NCI-H2029 (cell line): Measurements from ENCODE around the gene LILRA5.
"Not testable (repeated sequence)": the region's sequence is repeated elsewhere in the genome, so short reads cannot be mapped to it uniquely, and the experiment has no call there.

Experiments used
- DNase-seq: peaks from one replicate; lab custom pipeline; 2025; lab: John Stamatoyannopoulos, UW

LILRA5 gene

DNA sequence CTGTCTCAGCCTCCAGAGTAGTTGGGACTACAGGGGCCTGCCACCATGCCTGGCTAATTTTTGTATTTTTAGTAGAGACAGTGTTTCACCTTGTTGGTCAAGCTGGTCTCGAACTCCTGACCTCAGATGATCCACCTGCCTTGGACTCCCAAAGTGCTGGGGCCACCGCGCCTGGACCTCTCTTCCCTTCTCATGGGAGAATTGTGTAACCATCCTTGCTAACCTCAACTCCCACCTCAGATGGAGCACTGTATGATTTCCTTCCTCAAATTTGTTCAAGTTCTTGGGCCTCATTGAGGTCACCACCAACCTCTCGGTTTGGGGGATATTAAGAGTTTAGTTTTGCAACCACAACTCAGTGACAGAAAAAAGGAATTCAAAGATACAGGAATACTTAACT lies 10.7 kb downstream of the LILRA5 start:
- DNase-seq: no peak

DNA sequence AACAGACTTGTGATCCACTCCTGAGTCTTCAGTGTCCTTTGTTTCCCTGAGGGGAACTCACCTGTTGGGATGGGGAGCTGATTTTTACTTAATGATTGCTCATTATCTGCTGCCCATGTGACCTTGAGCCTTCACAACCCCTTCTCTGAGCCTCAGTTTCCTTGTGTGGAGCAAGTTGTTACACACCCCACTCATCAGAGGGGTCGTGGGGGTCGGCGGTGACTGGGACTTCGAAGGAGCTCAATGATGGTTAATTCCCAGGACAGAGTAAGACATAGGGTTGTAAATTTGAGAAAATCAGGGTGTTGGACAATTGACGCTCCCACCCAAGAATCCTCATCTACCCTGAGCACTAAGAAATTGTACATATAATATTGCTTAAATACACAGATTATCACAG lies 13.5 kb downstream of the LILRA5 start:
- DNase-seq: no peak

- no peak for DNase-seq
These were observed 13.9 kb downstream of the LILRA5 start for GRCh38 chr19:54299126-54299498.

DNA sequence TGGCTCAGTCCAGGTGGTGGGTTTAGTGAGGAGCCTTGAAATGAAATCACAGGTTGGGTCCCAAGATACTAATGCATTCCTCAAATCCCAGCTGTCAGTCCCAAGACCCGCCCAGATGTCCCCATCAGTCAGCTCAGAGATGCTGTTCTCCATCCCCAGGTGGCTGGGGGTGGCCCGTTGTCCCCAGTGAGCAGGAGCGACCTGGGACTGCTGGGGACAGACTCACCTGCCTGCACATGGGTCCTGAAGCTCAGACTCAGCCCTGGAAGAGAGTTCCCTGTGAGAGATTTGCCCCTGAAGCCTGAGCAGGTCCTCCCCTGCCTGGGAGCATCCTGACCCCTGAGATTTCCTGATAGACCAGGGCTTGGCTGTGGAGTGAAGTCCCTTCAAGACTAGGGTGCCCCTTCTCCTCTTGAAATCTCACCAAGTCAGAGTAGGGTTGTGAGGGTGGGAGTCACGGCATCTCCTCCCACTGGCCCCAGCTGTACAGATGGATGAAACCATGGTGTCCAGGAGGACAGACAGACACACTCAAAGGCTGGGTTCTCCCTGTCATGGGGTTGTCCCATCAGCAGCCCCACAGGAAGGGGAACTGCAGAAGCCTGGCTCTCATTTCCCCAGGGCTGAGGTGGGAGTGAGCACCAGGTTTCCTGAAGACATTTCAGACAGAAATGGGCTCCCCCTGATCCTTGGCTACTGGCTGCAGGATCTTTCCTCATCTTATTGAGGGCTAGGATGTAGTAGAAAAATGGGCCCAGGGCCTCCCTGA lies 14.4 kb downstream of the LILRA5 start:
- no peak for DNase-seq

DNA sequence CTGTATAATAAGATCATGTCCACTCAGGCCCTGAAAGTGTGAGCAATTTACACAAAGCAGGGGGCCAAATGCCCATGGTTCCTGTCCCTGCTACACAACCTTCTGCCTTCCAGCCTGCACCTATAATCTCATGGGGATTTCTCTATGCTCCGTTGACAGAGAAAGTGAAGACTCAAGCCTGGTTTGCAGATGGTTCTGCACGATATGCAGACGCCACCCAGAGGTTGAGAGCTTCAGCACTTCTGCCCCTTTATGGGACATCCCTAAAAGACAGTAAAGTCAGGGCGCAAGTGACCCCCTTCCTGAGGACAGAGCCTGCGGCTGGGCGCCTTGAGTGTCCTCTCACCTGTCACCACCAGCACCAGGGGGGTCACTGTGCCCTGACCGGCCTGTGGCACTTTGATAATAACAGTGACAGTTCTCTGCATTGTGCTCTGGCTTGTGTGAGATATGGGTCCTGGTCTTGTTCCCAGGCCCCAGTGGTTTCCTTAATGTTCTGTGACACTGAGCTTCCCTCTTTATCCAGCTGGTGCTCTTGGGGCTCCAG lies 15.1 kb downstream of the LILRA5 start:
- no peak for DNase-seq

- DNase-seq: no peak
These were observed 18.4 kb downstream of the LILRA5 start for GRCh38 chr19:54294539-54294938.

DNA sequence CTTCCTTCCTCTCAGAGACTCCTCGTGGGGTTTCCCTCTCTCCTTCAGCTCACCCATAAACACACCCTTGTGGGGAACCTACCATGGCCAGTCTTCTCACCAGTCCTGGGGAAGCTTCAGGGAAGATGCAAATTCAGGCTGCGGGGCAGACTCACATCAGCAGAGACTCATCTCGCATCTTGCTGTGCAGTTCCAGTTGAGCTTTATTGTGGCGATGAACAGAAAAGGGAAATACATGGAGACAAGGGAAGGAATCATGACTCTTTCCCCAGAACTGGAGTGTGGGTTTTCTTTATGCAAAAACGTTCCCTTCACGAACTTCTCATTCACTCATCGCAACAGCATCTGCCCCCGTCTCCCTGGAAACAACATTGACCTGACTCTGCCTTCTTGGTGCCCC lies 23.8 kb downstream of the LILRA5 start:
- DNase-seq: not testable (repeated sequence)

GRCh38 chr19:54287456-54287855 lies 25.5 kb downstream of the LILRA5 start:
- no peak for DNase-seq

DNA sequence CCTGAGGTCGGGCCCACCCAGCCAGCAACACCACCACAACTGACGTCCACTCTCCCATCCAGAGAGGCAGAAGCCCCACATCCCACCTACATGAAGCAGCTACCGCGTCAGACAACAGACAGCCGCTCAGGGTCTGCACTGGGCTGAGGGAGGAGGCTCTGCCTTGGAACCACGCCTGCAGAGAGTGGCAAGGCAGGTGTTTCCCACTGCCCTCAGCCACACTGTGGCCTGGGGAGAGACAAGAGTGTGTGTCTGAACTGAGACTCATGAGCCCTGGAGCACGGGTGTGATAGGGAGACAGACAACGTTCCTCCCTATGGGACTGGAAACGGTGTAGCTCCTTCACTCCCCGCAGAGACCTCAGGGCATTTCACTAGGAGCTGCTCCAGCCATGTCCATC lies 26.7 kb downstream of the LILRA5 start:
- not testable (repeated sequence) for DNase-seq

- DNase-seq: not testable (repeated sequence)
These were observed 27.4 kb downstream of the LILRA5 start for GRCh38 chr19:54285427-54286056.

- no peak for DNase-seq
These were observed 30.1 kb downstream of the LILRA5 start for GRCh38 chr19:54282686-54283470.

DNA sequence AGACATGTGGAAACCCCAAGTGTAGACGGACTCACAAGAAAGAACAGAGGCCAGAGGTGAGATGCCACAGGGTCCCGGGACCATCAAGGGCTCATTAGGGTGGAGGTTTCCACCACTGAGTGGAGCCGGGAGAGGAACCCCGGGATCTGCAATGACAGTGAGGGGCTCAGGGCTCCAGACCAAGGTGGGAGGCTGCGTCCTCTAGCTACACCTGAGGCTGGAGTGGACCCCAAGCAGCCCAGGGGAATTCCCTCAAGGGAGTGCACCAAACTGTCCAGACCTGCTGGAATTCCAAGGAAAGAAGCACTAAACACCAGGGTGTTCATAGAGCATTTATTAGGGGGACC lies 31.3 kb downstream of the LILRA5 start:
- DNase-seq: not testable (repeated sequence)

- no peak for DNase-seq
These were observed 31.8 kb downstream of the LILRA5 start, which contains the start of gene LILRB2 for GRCh38 chr19:54281007-54281728. Gene LILRB2 (minus strand): TSS chr19:54281110. CDS start chr19:54280496, 614 bp downstream.

GRCh38 chr19:54280441-54280840 lies 32.5 kb downstream of the LILRA5 start:
- not testable (repeated sequence) for DNase-seq

GRCh38 chr19:54280025-54280424 lies 32.9 kb downstream of the LILRA5 start:
- DNase-seq: not testable (repeated sequence)

GRCh38 chr19:54279406-54279962 lies 33.5 kb downstream of the LILRA5 start:
- DNase-seq: no peak

- not testable (repeated sequence) for DNase-seq
These were observed 34.3 kb downstream of the LILRA5 start for GRCh38 chr19:54278571-54279195.

GRCh38 chr19:54278056-54278455 lies 34.9 kb downstream of the LILRA5 start:
- DNase-seq: not testable (repeated sequence)

DNA sequence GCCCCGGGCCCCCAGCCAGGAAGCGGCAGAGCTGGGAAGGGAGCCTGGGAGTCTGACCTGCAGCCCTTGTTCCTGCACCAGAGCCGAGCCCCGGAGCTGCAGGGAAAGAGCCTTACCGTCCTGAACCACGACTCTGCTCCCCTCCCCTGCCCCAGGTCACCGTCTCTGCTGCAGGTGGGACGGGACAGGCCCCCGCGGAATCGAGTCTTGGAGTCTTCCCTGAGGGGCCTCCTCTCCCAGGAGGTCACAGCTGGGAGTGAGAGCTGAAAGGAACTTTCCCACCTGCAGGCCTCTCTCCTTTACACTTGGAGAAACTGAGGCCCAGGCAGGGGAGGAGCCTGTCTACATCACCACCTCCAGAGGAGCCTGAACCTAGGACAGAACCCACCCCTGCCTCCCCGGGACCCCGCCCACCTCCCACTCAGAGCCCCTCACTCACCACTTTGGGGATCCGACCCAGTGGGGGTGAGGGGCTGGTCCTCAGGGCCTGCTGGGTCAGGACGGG lies 35.8 kb downstream of the LILRA5 start:
- DNase-seq: not testable (repeated sequence)

DNA sequence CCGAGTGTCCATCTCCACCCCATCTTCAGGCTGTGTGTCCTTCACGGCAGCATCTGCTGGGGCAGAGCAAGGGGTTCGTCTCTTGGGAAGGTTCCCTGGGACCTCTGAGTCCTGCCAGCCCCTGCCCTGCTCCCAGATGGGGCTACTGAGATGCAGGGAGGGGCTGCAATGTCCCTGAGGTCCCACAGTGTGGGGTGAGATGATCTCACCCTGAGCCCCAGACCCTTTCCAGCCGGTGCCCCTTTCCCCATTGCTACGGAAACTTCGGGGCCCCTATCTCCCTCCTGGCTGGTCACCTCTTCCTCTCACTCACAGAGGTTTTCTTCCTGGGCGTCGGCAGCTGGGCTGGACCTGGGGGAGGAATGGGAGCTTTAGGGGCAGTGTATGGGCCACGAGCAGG lies 37.0 kb downstream of the LILRA5 start:
- DNase-seq: no peak

DNA sequence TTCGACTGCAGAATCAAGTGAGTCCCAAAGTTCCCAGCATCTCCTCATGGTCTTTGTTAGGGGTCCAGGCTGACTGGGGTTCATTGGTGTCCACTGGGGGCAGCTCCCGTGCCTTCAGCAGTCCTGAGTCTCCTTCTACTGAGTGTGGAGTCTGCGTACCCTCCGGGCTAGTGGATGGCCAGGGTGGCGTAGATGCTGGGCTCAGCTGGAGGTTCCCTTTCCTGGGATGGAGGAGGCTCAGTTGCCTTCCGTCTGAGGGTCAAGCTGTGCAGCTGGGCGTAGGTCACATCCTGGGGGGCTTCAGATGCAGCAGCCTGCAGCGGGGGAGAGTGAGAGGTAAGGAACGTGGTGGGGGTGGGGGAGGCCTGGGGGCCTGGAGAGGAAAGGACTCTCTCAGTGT lies 38.5 kb downstream of the LILRA5 start:
- DNase-seq: not testable (repeated sequence)
